Cardiac fibroblast (primary cell): Measurements from ENCODE around the gene C1orf21.

Experiments used
- DNase-seq, 2 donors: peaks; one replicate each; pipeline versions ENCODE4 v3.0.0 to v3.0.0-alpha.2; 2010; ENCODE audit warnings: low read depth in 2 of 2
- H3K4me3 ChIP-seq, 2 donors: replicated peaks in 1 of 2; 1 replicate in 1 of 2; 2 replicates in 1 of 2; pipeline ENCODE4 v1.5.1; 2011; ENCODE audit warnings: low read depth in 2 of 2, low read length in 2 of 2, mild to moderate bottlenecking in 2 of 2, moderate library complexity in 1 of 2
- TF ChIP-seq, protein P1 (sequence below): IDR thresholded peaks from one replicate; pipeline ENCODE4 v1.5.1; 2011; ENCODE audit warnings: low read depth, mild to moderate bottlenecking, low read length, inconsistent platforms

Gene C1orf21

DNA sequence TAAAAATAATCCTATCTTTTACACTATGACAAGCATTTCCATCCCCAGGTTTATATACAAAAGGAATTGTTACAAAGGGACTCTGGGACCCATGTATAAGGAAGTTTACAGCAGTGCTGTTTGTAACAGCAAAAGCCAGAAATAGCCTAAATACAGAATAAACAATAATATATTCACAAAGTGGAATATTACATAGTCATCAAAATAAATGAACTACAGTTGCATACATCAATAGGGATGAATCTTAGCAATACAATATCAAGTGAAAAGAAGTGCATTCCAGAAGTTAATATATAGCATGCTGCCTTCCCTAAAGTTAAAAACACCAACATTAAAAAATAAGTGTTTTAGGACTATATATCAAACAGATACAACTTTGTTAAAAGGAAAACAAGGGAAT, 290.5 kb downstream of the C1orf21 start:
- TF ChIP-seq, protein P1, sequence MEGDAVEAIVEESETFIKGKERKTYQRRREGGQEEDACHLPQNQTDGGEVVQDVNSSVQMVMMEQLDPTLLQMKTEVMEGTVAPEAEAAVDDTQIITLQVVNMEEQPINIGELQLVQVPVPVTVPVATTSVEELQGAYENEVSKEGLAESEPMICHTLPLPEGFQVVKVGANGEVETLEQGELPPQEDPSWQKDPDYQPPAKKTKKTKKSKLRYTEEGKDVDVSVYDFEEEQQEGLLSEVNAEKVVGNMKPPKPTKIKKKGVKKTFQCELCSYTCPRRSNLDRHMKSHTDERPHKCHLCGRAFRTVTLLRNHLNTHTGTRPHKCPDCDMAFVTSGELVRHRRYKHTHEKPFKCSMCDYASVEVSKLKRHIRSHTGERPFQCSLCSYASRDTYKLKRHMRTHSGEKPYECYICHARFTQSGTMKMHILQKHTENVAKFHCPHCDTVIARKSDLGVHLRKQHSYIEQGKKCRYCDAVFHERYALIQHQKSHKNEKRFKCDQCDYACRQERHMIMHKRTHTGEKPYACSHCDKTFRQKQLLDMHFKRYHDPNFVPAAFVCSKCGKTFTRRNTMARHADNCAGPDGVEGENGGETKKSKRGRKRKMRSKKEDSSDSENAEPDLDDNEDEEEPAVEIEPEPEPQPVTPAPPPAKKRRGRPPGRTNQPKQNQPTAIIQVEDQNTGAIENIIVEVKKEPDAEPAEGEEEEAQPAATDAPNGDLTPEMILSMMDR = no peak
- no peak overlapping the region for H3K4me3 ChIP-seq
- no peak for DNase-seq
